Natural killer cell treated with Interleukin-12 subunit alpha and Interleukin-12 subunit beta and Interleukin-15 and Interleukin-18, amount 100 ng/mL, for 72 hours (primary cell): ENCODE results near the gene BCO1. TPM values are rescaled to one million over a fixed set of nuclear protein-coding genes. Genes with fewer than 3 reads are reported as not detected.

Source experiments
- ATAC-seq, 2 donors: fragments of 150-1000 bp; cut with Tn5 transposase in 1 of 2; sonication (Bioruptor Pico), chemical (Tn5 transposase) in 1 of 2; 2 replicates each; pipeline ENCODE4 v1.10.0; 2021
- DNase-seq: peaks from one replicate; pipeline ENCODE4 v3.0.0; 2022; ENCODE audit warnings: low spot score
- H3K27ac Mint-ChIP-seq, 2 donors: 1 replicate in 1 of 2; 2 replicates in 1 of 2; pipeline ENCODE4 v1.8.0; 2022; ENCODE audit warnings: mixed read lengths in 2 of 2, mild to moderate bottlenecking in 1 of 2, moderate library complexity in 1 of 2
- H3K27me3 Mint-ChIP-seq, 2 donors: 1 replicate in 1 of 2; 2 replicates in 1 of 2; pipeline ENCODE4 v1.8.0; 2022; ENCODE audit warnings: mixed read lengths in 2 of 2
- H3K36me3 Mint-ChIP-seq: one replicate; pipeline ENCODE4 v1.8.0; 2022; ENCODE audit warnings: mixed read lengths
- H3K4me1 Mint-ChIP-seq, 2 donors: 1 replicate in 1 of 2; 2 replicates in 1 of 2; pipeline ENCODE4 v1.8.0; 2022; ENCODE audit warnings: low read depth in 2 of 2, mixed read lengths in 2 of 2, mild to moderate bottlenecking in 1 of 2
- H3K4me3 Mint-ChIP-seq: one replicate; pipeline ENCODE4 v1.8.0; 2022; ENCODE audit warnings: mixed read lengths
- H3K9me3 Mint-ChIP-seq: 2 replicates; pipeline ENCODE4 v1.8.0; 2022; ENCODE audit warnings: mixed read lengths
- total RNA-seq, 2 donors: library from RNA; stranded (reverse); gene quantifications; one replicate each; pipeline ENCODE4 v1.2.3, GENCODE V29; 2022

Gene BCO1
- total RNA-seq, 2 donors from 2014 or later, result not detected

- ATAC-seq (no peak), DNase-seq (no peak)
- peaks cover 10 to 25% of the 10 kb centered on the region in 2 donors for H3K4me1 Mint-ChIP-seq
- H3K9me3 Mint-ChIP-seq, result no peaks in the 10 kb centered on the region
- no peaks in the 10 kb centered on the region for H3K27me3 Mint-ChIP-seq
- no peak overlapping the region for H3K27ac Mint-ChIP-seq
- H3K4me3 Mint-ChIP-seq, result no peak overlapping the region
- no peaks in the 10 kb centered on the region for H3K36me3 Mint-ChIP-seq
Measured at GRCh38 chr16:81321536-81321935, 83.0 kb downstream of the BCO1 start.

- no peaks in the 10 kb centered on the region for H3K27me3 Mint-ChIP-seq
- H3K9me3 Mint-ChIP-seq, result no peaks in the 10 kb centered on the region
- ATAC-seq (no peak), DNase-seq (no peak)
- peaks cover 17 to 19% of the 10 kb centered on the region in 2 donors for H3K4me1 Mint-ChIP-seq
- no peak overlapping the region for H3K27ac Mint-ChIP-seq
- no peaks in the 10 kb centered on the region for H3K36me3 Mint-ChIP-seq
- no peak overlapping the region for H3K4me3 Mint-ChIP-seq
Measured at GRCh38 chr16:81324808-81325207, 86.3 kb downstream of the BCO1 start.

GRCh38 chr16:81327011-81327410, 88.5 kb downstream of the BCO1 start:
- Mint-ChIP-seq H3K27ac (no peak overlapping the region), H3K4me3 (no peak overlapping the region), H3K4me1 (peaks cover 13 to 24% of the 10 kb centered on the region in 2 donors), H3K27me3 (no peaks in the 10 kb centered on the region), H3K9me3 (no peaks in the 10 kb centered on the region), H3K36me3 (no peaks in the 10 kb centered on the region)
- ATAC-seq (no peak), DNase-seq (no peak)

- no peaks in the 10 kb centered on the region for H3K9me3 Mint-ChIP-seq
- H3K4me3 Mint-ChIP-seq, result no peak overlapping the region
- no peaks in the 10 kb centered on the region for H3K36me3 Mint-ChIP-seq
- DNase-seq, result no peak
- no peak overlapping the region for H3K27ac Mint-ChIP-seq
- no peaks in the 10 kb centered on the region for H3K27me3 Mint-ChIP-seq
- no peak for ATAC-seq
- peaks cover 10 to 29% of the 10 kb centered on the region in 2 donors for H3K4me1 Mint-ChIP-seq
Measured at GRCh38 chr16:81327447-81328196, 89.1 kb downstream of the BCO1 start.

- Mint-ChIP-seq H3K27ac (no peak overlapping the region), H3K4me1 (peaks cover 5 to 21% of the 10 kb centered on the region in 2 donors), H3K27me3 (no peaks in the 10 kb centered on the region), H3K4me3 (no peak overlapping the region), H3K36me3 (no peaks in the 10 kb centered on the region), H3K9me3 (no peaks in the 10 kb centered on the region)
- ATAC-seq (no peak), DNase-seq (no peak)
Measured at GRCh38 chr16:81329947-81330346, 91.5 kb downstream of the BCO1 start.

- H3K27me3 Mint-ChIP-seq, result no peaks in the 10 kb centered on the region
- peaks cover 0 to 15% of the 10 kb centered on the region in 2 donors for H3K4me1 Mint-ChIP-seq
- H3K36me3 Mint-ChIP-seq, result no peaks in the 10 kb centered on the region
- H3K4me3 Mint-ChIP-seq, result no peak overlapping the region
- no peak overlapping the region for H3K27ac Mint-ChIP-seq
- ATAC-seq (no peak), DNase-seq (no peak)
- H3K9me3 Mint-ChIP-seq, result no peaks in the 10 kb centered on the region
Measured at GRCh38 chr16:81333356-81333755, 94.9 kb downstream of the BCO1 start.

- H3K36me3 Mint-ChIP-seq, result peaks cover 1% of the 10 kb centered on the region
- no peaks in the 10 kb centered on the region for H3K9me3 Mint-ChIP-seq
- no peaks in the 10 kb centered on the region for H3K27me3 Mint-ChIP-seq
- DNase-seq, result no peak
- no peak overlapping the region for H3K4me3 Mint-ChIP-seq
- ATAC-seq, result peak in 1 of 2 donors; percentile 82
- peaks cover 0 to 7% of the 10 kb centered on the region in 2 donors for H3K4me1 Mint-ChIP-seq
- no peak overlapping the region for H3K27ac Mint-ChIP-seq
Measured at GRCh38 chr16:81335669-81336068, 97.2 kb downstream of the BCO1 start.

GRCh38 chr16:81337097-81337496, 98.6 kb downstream of the BCO1 start:
- Mint-ChIP-seq H3K4me3 (no peak overlapping the region), H3K27ac (no peak overlapping the region)

More at GRCh38 chr16:81337097-81337496, 98.6 kb downstream of the BCO1 start:
- H3K4me1 Mint-ChIP-seq, result peaks cover 3 to 7% of the 10 kb centered on the region in 2 donors
- H3K36me3 Mint-ChIP-seq, result peaks cover 5% of the 10 kb centered on the region
- DNase-seq, result no peak
- ATAC-seq, result no peak
- no peaks in the 10 kb centered on the region for H3K9me3 Mint-ChIP-seq
- no peaks in the 10 kb centered on the region for H3K27me3 Mint-ChIP-seq

Other genes with a start within 250 kb of the BCO1 start
- 100 to 1,000 TPM in 1 of 2 donors, 10 to 100 TPM in 1; 85.4 to 145 TPM for gene CMC2, start 231.8 kb upstream of the BCO1 start, total RNA-seq
- 10 to 100 TPM; 27.9 to 49.5 TPM for gene CENPN, start 231.5 kb upstream of the BCO1 start, total RNA-seq
- 10 to 100 TPM; 24.5 to 29.1 TPM for gene ATMIN, start 202.8 kb upstream of the BCO1 start, total RNA-seq
- under 1 TPM in 1 of 2 donors, not detected in 1; 0.52 TPM for gene C16orf46, start 161.5 kb upstream of the BCO1 start, total RNA-seq
- gene GCSH, start 142.3 kb upstream of the BCO1 start, total RNA-seq, result 10 to 100 TPM; 10.6 to 38.7 TPM
- gene GAN, start 76.3 kb downstream of the BCO1 start, total RNA-seq, result 10 to 100 TPM; 11.0 to 15.8 TPM
- 10 to 100 TPM; 48.0 to 57.6 TPM for gene CMIP, start 206.1 kb downstream of the BCO1 start, total RNA-seq